ENCODE data around the gene PDE5A. TPM values are rescaled to one million over a fixed set of nuclear protein-coding genes. Genes with fewer than 3 reads are reported as not detected.
A peak's percentile ranks its signal among the peaks of the same experiment; 100 is the strongest.

Gene PDE5A
- polyA plus RNA-seq, 2 of the 4 experiments (the other 2 are of a cell fraction): 0.27 to 1.0 TPM

DNA sequence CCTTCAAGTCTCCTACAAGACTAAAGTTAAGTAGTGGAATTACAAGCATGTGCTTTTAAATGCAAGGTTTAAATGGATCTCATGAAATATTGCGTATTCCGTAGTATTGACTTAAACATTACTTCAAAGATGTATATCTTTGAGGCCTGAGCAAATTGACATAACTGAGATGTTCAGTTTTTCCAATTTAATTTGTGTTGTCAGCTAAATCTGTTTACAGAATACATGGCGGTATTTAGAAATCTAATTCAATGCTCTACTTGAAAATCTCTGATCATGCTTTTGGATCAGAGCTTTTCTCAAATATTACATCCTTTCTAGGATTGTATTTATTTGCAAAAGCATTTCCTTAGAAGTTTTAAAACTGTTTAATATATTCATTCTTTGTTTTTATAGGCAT, 47.5 kb upstream of the PDE5A start:
- no peak for ATAC-seq
- POLR2A ChIA-PET: no interaction called here
- no peak overlapping the region for H3K4me2 ChIP-seq
- DNase-seq (ENCODE audit: low read depth in 1 of 2, low spot score in 1 of 2): no peak
- no peaks in the 10 kb centered on the region for H3K9me3 ChIP-seq
- WGBS (ENCODE audit: missing lambda C conversion rate): 82% methylated on average over 3 of the region's 3 CpGs
- TF ChIP-seq RCOR1 (IDR thresholded peaks at IDR 0.05; ENCODE audit: low read depth, low read length): no peak
- TF ChIP-seq MAFK (IDR thresholded peaks at IDR 0.05; ENCODE audit: partially characterized antibody): peak; percentile 36
- FAIRE-seq: no peak
- no peak overlapping the region for H3K4me3 ChIP-seq
- CTCF ChIA-PET: no interaction called here
- no peak overlapping the region for H3K27ac ChIP-seq
- H3K4me1 ChIP-seq: no peaks in the 10 kb centered on the region

DNA sequence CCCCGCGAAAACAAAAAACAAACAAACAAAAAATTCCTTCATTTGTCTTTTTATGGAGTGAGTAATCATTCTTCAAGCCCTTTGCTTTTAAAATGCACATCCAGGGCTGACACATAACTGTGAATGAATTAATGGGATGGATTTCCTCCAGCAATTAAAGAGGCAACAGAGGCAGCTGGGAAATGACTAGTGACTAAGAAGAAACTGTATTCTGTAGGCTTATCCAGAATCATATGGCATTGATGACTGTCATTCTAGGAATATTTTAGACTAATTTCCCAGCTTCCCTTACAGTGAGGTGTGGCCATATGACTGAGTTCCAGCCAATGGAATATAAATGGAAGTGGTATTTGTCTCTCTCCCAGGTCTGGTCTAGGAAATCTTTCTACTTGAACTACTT, 46.8 kb upstream of the PDE5A start:
- no peak for FAIRE-seq
- WGBS (ENCODE audit: missing lambda C conversion rate): 90% methylated on average over 2 of the region's 2 CpGs
- TF ChIP-seq CBX2 (IDR thresholded peaks at IDR 0.05; ENCODE audit: borderline replicate concordance, low read depth) (no peak), FOXS1 (CRISPR knock-in tag; IDR thresholded peaks at IDR 0.05) (no peak), ZFP36 (IDR thresholded peaks at IDR 0.05; ENCODE audit: borderline replicate concordance, partially characterized antibody) (no peak), FOSB (CRISPR knock-in tag; IDR thresholded peaks at IDR 0.05) (no peak), HOXB13 (CRISPR knock-in tag; IDR thresholded peaks at IDR 0.05; ENCODE audit: low read depth) (no peak), MAFK (IDR thresholded peaks at IDR 0.05; ENCODE audit: partially characterized antibody) (no peak), RARB (CRISPR knock-in tag; IDR thresholded peaks at IDR 0.05) (no peak), TFCP2L1 (CRISPR knock-in tag; IDR thresholded peaks at IDR 0.05) (no peak), POLR2A (IDR thresholded peaks at IDR 0.05; ENCODE audit: low read length) (no peak), KDM5A (IDR thresholded peaks at IDR 0.05) (no peak), NPAS2 (CRISPR knock-in tag; IDR thresholded peaks at IDR 0.05; ENCODE audit: borderline replicate concordance) (no peak), GATA3 (IDR thresholded peaks at IDR 0.05; ENCODE audit: borderline replicate concordance) (no peak), HDAC2 (IDR thresholded peaks at IDR 0.05) (no peak), POLR2AphosphoS2 (conservative IDR thresholded peaks at IDR 0.05; ENCODE audit: low read length) (no peak), CBX8 (IDR thresholded peaks at IDR 0.05) (no peak)
- TF ChIP-seq, protein P1, sequence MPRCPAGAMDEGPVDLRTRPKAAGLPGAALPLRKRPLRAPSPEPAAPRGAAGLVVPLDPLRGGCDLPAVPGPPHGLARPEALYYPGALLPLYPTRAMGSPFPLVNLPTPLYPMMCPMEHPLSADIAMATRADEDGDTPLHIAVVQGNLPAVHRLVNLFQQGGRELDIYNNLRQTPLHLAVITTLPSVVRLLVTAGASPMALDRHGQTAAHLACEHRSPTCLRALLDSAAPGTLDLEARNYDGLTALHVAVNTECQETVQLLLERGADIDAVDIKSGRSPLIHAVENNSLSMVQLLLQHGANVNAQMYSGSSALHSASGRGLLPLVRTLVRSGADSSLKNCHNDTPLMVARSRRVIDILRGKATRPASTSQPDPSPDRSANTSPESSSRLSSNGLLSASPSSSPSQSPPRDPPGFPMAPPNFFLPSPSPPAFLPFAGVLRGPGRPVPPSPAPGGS (IDR thresholded peaks at IDR 0.05): no peak
- TF ChIP-seq, protein P2, sequence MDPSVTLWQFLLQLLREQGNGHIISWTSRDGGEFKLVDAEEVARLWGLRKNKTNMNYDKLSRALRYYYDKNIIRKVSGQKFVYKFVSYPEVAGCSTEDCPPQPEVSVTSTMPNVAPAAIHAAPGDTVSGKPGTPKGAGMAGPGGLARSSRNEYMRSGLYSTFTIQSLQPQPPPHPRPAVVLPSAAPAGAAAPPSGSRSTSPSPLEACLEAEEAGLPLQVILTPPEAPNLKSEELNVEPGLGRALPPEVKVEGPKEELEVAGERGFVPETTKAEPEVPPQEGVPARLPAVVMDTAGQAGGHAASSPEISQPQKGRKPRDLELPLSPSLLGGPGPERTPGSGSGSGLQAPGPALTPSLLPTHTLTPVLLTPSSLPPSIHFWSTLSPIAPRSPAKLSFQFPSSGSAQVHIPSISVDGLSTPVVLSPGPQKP (IDR thresholded peaks at IDR 0.05; ENCODE audit: low read depth, low read length): no peak
- TF ChIP-seq, protein P3, sequence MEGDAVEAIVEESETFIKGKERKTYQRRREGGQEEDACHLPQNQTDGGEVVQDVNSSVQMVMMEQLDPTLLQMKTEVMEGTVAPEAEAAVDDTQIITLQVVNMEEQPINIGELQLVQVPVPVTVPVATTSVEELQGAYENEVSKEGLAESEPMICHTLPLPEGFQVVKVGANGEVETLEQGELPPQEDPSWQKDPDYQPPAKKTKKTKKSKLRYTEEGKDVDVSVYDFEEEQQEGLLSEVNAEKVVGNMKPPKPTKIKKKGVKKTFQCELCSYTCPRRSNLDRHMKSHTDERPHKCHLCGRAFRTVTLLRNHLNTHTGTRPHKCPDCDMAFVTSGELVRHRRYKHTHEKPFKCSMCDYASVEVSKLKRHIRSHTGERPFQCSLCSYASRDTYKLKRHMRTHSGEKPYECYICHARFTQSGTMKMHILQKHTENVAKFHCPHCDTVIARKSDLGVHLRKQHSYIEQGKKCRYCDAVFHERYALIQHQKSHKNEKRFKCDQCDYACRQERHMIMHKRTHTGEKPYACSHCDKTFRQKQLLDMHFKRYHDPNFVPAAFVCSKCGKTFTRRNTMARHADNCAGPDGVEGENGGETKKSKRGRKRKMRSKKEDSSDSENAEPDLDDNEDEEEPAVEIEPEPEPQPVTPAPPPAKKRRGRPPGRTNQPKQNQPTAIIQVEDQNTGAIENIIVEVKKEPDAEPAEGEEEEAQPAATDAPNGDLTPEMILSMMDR (IDR thresholded peaks at IDR 0.05): no peak
- TF ChIP-seq, protein P4, sequence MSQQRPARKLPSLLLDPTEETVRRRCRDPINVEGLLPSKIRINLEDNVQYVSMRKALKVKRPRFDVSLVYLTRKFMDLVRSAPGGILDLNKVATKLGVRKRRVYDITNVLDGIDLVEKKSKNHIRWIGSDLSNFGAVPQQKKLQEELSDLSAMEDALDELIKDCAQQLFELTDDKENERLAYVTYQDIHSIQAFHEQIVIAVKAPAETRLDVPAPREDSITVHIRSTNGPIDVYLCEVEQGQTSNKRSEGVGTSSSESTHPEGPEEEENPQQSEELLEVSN (IDR thresholded peaks at IDR 0.05; ENCODE audit: borderline replicate concordance, low read depth): no peak
- TF ChIP-seq, protein P5, sequence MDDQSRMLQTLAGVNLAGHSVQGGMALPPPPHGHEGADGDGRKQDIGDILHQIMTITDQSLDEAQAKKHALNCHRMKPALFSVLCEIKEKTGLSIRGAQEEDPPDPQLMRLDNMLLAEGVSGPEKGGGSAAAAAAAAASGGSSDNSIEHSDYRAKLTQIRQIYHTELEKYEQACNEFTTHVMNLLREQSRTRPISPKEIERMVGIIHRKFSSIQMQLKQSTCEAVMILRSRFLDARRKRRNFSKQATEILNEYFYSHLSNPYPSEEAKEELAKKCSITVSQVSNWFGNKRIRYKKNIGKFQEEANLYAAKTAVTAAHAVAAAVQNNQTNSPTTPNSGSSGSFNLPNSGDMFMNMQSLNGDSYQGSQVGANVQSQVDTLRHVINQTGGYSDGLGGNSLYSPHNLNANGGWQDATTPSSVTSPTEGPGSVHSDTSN (IDR thresholded peaks at IDR 0.05): no peak
- ChIA-PET POLR2A (no interaction called here), CTCF (no interaction called here)
- no peak for ATAC-seq
- Histone ChIP-seq H3K4me2 (no peak overlapping the region), H3K4me1 (no peaks in the 10 kb centered on the region), H3K9me3 (no peaks in the 10 kb centered on the region), H3K4me3 (no peak overlapping the region), H3K27ac (no peak overlapping the region)
- DNase-seq (ENCODE audit: low read depth in 1 of 2, low spot score in 1 of 2): no peak

All from A549 (cell line).